Lower lobe of right lung (tissue), 2 donors: Measurements from ENCODE around the gene CDKL4. TPM values are rescaled to one million over a fixed set of nuclear protein-coding genes. Genes with fewer than 3 reads are reported as not detected.
A peak's percentile ranks its signal among the peaks of the same experiment; 100 is the strongest.

Experiments used
- ATAC-seq, 2 donors: fragments of 200-7000 bp; cut with Tn5 transposase; one replicate each; pipeline ENCODE4 v1.9.1; 2020 to 2022; ENCODE audit warnings: mild to moderate bottlenecking in 2 of 2, moderate library complexity in 2 of 2
- DNase-seq: peaks from one replicate; pipeline ENCODE4 v3.0.0-alpha.2; 2020
- H3K27ac ChIP-seq: fragments of 200-600 bp; one replicate; pipeline ENCODE4 v1.8.0; 2022
- H3K27me3 ChIP-seq: fragments of 200-600 bp; one replicate; pipeline ENCODE4 v1.8.0; 2022; ENCODE audit warnings: low read depth
- H3K36me3 ChIP-seq: fragments of 200-600 bp; one replicate; pipeline ENCODE4 v1.8.0; 2022; ENCODE audit warnings: mild to moderate bottlenecking
- H3K4me1 ChIP-seq: fragments of 200-600 bp; one replicate; pipeline ENCODE4 v1.8.0; 2022
- H3K4me3 ChIP-seq: fragments of 200-600 bp; one replicate; pipeline ENCODE4 v1.8.0; 2022; ENCODE audit warnings: mild to moderate bottlenecking
- H3K9me3 ChIP-seq: fragments of 200-600 bp; one replicate; pipeline ENCODE4 v1.8.0; 2022
- CTCF ChIP-seq: fragments of 200-600 bp; IDR thresholded peaks from one replicate; pipeline ENCODE4 v1.8.0; 2022; ENCODE audit warnings: antibody characterized with exemption, mild to moderate bottlenecking
- intact Hi-C: fragments of 100-400 bp; cut with DNase I; formaldehyde crosslinking; loops from one replicate; pipeline ENCODE4 v1.11.0; 2022
- total RNA-seq: library from RNA; stranded (reverse); fragmentation: NEBNext Ultra II Directional; extraction: Animal tissue kit (Norgen Biotek cat#: 25700); gene quantifications from one replicate; pipeline ENCODE4 v1.2.1, GENCODE V29; 2021
- donor health status: DM: no; HTN: yes; CAD: no; lungs with severe emphysema.

Gene CDKL4
- total RNA-seq, 1 donor from 2014 or later, result 1.7 TPM

GRCh38 chr2:39221459-39221858, 22.3 kb downstream of the CDKL4 start:
- no peaks in the 10 kb centered on the region for H3K9me3 ChIP-seq
- DNase-seq (no peak), ATAC-seq (no peak)
- no peaks in the 10 kb centered on the region for H3K27me3 ChIP-seq
- intact Hi-C loops, result no loop called here
- H3K27ac ChIP-seq, result no peak overlapping the region
- H3K4me3 ChIP-seq, result no peak overlapping the region
- no peaks in the 10 kb centered on the region for H3K4me1 ChIP-seq
- no peak for TF ChIP-seq CTCF
- H3K36me3 ChIP-seq, result no peaks in the 10 kb centered on the region

- intact Hi-C loops, result no loop called here
- ATAC-seq (no peak), DNase-seq (no peak)
- no peak overlapping the region for H3K27ac ChIP-seq
- H3K9me3 ChIP-seq, result no peaks in the 10 kb centered on the region
- no peaks in the 10 kb centered on the region for H3K36me3 ChIP-seq
- TF ChIP-seq CTCF, result no peak
- no peaks in the 10 kb centered on the region for H3K27me3 ChIP-seq
- H3K4me3 ChIP-seq, result no peak overlapping the region
- no peaks in the 10 kb centered on the region for H3K4me1 ChIP-seq
Observed at GRCh38 chr2:39220136-39220535, 23.6 kb downstream of the CDKL4 start.

- intact Hi-C loops, result no loop called here
- Histone ChIP-seq H3K36me3 (no peaks in the 10 kb centered on the region), H3K27ac (no peak overlapping the region), H3K27me3 (no peaks in the 10 kb centered on the region), H3K4me1 (no peaks in the 10 kb centered on the region), H3K4me3 (no peak overlapping the region), H3K9me3 (no peaks in the 10 kb centered on the region)
- no peak for ATAC-seq
- TF ChIP-seq CTCF, result no peak
- no peak for DNase-seq
Observed at GRCh38 chr2:39218391-39218790, 25.4 kb downstream of the CDKL4 start.

GRCh38 chr2:39217192-39217550, 26.6 kb downstream of the CDKL4 start:
- TF ChIP-seq CTCF, result no peak
- intact Hi-C loops, result no loop called here
- H3K9me3 ChIP-seq, result no peaks in the 10 kb centered on the region
- H3K27me3 ChIP-seq, result no peaks in the 10 kb centered on the region
- no peaks in the 10 kb centered on the region for H3K36me3 ChIP-seq
- H3K27ac ChIP-seq, result no peak overlapping the region
- no peaks in the 10 kb centered on the region for H3K4me1 ChIP-seq
- no peak overlapping the region for H3K4me3 ChIP-seq
- DNase-seq, result no peak
- no peak for ATAC-seq

GRCh38 chr2:39216346-39217191, 27.2 kb downstream of the CDKL4 start:
- Histone ChIP-seq H3K27me3 (no peaks in the 10 kb centered on the region), H3K9me3 (no peaks in the 10 kb centered on the region), H3K4me3 (no peak overlapping the region), H3K27ac (no peak overlapping the region), H3K4me1 (no peaks in the 10 kb centered on the region), H3K36me3 (no peaks in the 10 kb centered on the region)
- TF ChIP-seq CTCF, result no peak
- DNase-seq (no peak), ATAC-seq (peak; percentile 68 to 74)
- intact Hi-C loops, result no loop called here
